NOMO-1 treated with DMSO at 0.1 percent for 48 hours (cell line): ENCODE results near the gene KLF2.

Source experiments
- DNase-seq: peaks from one replicate; lab custom pipeline; 2025; ENCODE audit not compliant: unreplicated experiment; lab: John Stamatoyannopoulos, UW

Gene KLF2

DNA sequence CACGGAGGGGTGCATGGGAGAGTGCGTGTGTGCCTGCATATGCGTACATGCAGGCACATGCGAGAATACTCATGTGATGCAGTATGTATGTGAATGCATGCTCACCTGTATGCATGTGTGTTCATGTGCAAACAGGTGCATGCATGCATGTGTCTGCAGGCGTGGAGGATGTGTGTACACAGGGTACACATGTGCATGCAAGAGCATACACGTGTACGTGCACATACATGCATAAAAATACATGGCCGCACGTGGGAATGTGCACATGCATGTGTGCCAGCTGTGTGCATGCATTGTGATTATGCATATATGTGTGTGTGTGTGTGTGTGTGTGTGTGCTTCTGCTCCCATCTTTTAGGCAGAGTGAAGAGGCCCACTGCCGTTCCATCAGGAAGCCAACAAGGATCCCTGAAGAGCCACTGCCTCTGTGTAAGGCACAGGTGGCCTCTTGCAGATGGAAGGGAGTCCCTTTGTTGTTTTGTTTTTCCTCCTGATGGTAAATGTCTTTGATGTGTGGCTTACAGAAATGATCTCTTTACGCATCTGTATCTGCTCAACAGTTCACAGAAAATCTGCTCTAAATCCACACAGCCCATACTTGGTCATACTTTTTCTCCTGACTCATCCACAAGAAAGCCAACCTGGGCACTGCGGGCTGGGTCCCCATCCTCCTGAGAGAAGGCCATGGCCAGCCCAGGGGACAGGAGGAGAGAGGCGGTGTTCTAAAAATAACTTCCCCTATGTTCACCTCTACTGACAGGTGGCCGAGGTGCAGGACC, 50.7 kb downstream of the KLF2 start:
- no peak for DNase-seq

DNA sequence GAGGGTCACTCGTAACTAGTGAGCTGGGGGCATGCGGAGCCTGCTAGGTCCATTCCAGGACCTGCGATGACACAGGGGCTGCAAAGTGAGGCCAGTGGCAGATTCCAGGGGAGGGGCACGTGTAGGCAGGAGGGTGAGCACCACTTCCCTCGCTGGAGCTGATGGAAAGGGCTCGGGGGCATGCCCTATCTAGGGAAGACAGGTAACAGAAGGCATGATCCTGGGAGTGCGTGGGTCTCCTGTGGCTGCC, 51.2 kb downstream of the KLF2 start:
- no peak for DNase-seq

DNA sequence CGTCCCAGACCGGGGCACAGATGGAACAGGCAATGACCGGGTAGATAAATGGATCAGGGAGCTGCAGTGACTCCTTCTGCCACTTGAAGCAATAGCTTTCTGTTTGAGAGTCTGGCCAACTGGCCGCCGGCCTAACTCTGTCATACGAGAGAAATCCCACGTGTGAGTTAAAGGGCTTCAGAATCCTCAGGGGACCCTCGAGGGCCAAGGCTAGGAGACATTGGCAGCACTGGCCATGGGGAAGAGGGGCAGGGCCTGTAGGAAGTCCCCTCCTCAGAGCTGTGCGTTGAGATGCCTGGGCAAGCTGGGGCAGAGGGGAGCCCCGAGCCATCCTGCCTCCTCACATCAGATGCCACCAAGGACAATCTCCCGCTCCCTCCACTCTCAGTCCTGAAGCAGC, 51.6 kb downstream of the KLF2 start:
- no peak for DNase-seq

DNA sequence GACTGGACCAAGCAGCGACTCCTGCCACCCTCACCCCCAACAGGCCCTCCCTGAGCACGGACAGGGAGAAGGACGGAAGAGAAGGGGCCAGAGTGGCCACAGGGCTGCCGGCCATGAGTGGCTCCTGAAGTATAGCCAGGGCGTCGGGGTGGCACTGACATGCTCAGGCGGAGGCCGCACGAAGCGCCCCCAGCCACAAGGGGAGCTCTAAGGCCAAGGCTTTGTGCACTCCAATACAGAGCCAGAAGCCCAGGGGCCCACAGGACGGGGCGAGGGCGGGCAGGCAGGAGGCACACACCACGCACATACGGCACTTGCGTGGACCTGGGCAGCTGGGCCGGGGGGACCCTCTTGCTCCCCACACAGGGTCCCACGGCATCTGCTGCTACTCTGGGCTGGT, 52.0 kb downstream of the KLF2 start:
- peak; percentile 4 for DNase-seq

DNA sequence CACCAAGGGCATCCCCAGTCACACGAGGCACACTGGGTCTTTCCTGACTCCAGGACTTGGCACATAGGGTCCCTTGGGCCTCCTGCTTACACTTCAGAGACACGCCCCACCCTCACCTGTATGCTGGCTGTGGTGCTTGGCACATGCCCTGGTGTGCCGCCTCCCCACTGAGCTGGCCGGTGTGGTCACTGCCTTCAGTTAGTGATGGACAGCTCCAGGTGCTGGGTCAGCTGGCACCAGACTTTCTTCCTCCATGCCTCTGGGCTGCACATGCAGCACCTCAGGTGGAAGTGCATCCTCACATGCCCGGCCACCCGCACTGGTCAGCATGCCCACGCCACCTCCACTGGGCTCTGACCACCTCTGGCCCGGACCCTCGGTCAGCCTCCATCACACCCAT, 52.9 kb downstream of the KLF2 start:
- no peak for DNase-seq
